PFSK-1 (cell line): ENCODE data around the gene SLC9A9.

ENCODE experiments used
- FOXP2 ChIP-seq: optimal IDR thresholded peaks from 2 replicates; pipeline ENCODE3; 2011; ENCODE audit warnings: borderline replicate concordance, control low read depth, inconsistent platforms; ENCODE audit not compliant: insufficient read depth; ENCODE audit errors: extremely low read length, extremely low read depth
- POLR2AphosphoS5 ChIP-seq: IDR thresholded peaks from 2 replicates; pipeline ENCODE4 v1.6.1; 2012; ENCODE audit warnings: low read depth, mild to moderate bottlenecking, control low read depth, low read length, moderate library complexity
- REST ChIP-seq, 2 experiments: IDR thresholded peaks; 2 replicates each; pipeline versions ENCODE4 v1.6.1 to v1.8.0; 2011 to 2012; ENCODE audit warnings: low read depth in 2 of 2, low read length in 2 of 2, control low read depth in 1 of 2, inconsistent platforms in 1 of 2, mild to moderate bottlenecking in 1 of 2, moderate library complexity in 1 of 2; ENCODE audit not compliant: insufficient read depth in 1 of 2
- SIN3A ChIP-seq: IDR thresholded peaks from 2 replicates; pipeline ENCODE4 v1.6.1; 2012; ENCODE audit warnings: mild to moderate bottlenecking, low read length, moderate library complexity, borderline replicate concordance; ENCODE audit not compliant: insufficient read depth
- TAF1 ChIP-seq: IDR thresholded peaks from 2 replicates; pipeline ENCODE4 v1.6.1; 2012; ENCODE audit warnings: low read length, control low read depth, borderline replicate concordance; ENCODE audit not compliant: insufficient read depth

SLC9A9 gene

GRCh38 chr3:143221446-143221845, 626.8 kb downstream of the SLC9A9 start:
- TF ChIP-seq POLR2AphosphoS5, result no peak
- TF ChIP-seq TAF1, result no peak
- TF ChIP-seq SIN3A, result no peak
- no peak for TF ChIP-seq FOXP2
- no peak for TF ChIP-seq REST (IDR thresholded peaks at IDR 0.05; ENCODE audit: insufficient read depth in 1 of 2, low read depth in 2 of 2, low read length in 2 of 2)

GRCh38 chr3:143220741-143221140, 627.5 kb downstream of the SLC9A9 start:
- TF ChIP-seq POLR2AphosphoS5, result no peak
- no peak for TF ChIP-seq FOXP2
- TF ChIP-seq REST (IDR thresholded peaks at IDR 0.05; ENCODE audit: insufficient read depth in 1 of 2, low read depth in 2 of 2, low read length in 2 of 2), result no peak
- no peak for TF ChIP-seq TAF1
- TF ChIP-seq SIN3A, result no peak

- TF ChIP-seq TAF1 (no peak), POLR2AphosphoS5 (no peak), FOXP2 (no peak), REST (IDR thresholded peaks at IDR 0.05; ENCODE audit: insufficient read depth in 1 of 2, low read depth in 2 of 2, low read length in 2 of 2) (no peak), SIN3A (no peak)
Measured at GRCh38 chr3:143218166-143218835, 630.0 kb downstream of the SLC9A9 start.

GRCh38 chr3:143217283-143217682, 631.0 kb downstream of the SLC9A9 start:
- TF ChIP-seq REST (IDR thresholded peaks at IDR 0.05; ENCODE audit: insufficient read depth in 1 of 2, low read depth in 2 of 2, low read length in 2 of 2) (no peak), FOXP2 (no peak), SIN3A (no peak), POLR2AphosphoS5 (no peak), TAF1 (no peak)

- TF ChIP-seq TAF1 (no peak), REST (IDR thresholded peaks at IDR 0.05; ENCODE audit: insufficient read depth in 1 of 2, low read depth in 2 of 2, low read length in 2 of 2) (no peak), POLR2AphosphoS5 (no peak), FOXP2 (no peak), SIN3A (no peak)
Measured at GRCh38 chr3:143216709-143217182, 631.5 kb downstream of the SLC9A9 start.
